ENCODE results near the gene ATP6V1A.

ATP6V1A gene

DNA sequence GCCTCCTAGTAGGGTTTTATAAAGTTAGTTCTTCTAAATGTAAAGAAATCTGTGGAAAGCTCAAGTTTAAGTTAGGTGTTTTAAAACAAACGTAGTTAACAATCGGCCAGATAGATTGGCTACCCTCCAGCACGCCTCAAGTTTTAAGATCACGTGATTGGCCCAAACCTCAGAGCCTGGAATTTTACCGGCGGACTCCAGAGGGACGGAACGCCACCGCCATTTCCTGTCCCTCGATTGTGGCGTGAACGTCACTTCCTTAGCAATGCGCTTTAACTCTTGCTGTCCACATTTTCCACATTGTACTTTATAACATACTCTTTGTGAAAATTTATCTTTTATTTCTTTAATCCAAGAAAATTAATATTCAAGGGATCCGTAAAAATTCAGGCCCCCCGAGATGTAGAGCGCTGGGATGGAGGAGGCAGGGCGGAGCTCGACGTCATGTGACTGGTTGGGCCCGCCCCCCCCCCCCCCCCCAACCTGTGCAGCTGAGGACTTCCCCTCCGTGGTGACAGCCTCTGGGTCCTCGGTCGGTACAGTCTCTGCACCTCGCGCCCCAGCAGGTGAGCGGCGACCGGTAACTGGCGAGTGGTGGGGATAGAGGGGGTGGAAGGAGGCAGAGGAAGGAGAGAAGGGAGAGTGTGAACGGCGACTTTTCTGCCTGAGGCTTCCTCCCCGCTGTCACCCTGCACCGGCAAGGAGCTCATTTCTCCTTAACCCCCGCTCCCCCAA is at the start of gene ATP6V1A:
Gene ATP6V1A (plus strand): TSS at position 488 of the 735 bp plus-strand sequence. CDS start 31,719 bp downstream, outside the sequence.
- peak; percentile 94 for DNase-seq (ENCODE audit: low read depth)

DNA sequence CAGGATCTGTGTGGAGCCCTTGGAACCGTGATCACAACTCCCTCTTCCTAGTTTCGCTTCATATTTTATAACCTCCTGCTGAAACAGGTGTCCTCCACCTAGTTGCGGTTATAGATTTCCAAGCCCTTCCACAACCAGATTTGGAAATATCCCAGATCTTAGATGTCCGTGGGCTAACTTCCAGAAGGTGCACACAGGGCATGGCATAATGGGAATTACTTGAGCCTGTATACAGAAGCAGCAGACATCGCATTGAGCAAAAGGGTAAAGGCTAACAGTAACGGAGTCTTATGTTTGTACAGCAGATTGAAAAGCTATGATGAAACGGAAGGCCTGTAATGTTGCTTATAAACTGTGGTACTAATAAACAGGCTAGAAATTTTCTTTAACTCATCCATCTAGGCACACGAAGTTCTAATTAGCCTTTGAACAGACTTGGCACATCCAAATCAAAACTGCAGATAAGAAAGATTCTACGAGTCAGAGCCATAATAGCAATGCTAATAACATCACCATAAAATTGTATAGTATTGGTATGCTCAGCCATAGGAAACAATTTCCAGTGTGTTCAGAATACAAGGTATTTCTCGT is 49.2 kb upstream of the ATP6V1A start:
- DNase-seq (ENCODE audit: low read depth), result peak; percentile 48

DNA sequence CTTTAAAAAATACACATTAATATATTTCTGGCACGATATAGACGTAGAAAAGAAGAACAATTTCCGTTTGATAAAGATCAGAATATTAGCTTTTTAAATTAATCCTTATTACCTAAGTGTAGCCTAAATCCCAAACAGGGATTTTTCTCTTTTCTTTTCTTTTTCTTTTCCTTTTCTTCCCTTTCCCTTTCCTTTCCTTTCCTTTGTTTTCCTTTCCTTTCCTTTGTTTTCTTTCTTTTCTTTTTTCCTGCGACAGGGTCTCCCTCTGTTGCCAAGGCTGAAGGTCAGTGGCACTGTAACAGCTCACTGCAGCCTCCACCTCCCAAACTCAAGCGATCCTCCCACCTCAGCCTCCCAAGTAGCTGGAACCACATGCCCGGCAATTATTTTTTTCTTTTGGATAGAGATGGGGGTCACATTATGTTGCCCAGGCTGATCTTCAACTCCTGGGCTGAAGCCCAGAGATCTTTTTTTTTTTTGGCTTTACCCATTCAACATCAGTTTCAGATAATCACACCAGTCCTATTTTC is 48.6 kb upstream of the ATP6V1A start:
- no peak for DNase-seq (ENCODE audit: low read depth)

DNA sequence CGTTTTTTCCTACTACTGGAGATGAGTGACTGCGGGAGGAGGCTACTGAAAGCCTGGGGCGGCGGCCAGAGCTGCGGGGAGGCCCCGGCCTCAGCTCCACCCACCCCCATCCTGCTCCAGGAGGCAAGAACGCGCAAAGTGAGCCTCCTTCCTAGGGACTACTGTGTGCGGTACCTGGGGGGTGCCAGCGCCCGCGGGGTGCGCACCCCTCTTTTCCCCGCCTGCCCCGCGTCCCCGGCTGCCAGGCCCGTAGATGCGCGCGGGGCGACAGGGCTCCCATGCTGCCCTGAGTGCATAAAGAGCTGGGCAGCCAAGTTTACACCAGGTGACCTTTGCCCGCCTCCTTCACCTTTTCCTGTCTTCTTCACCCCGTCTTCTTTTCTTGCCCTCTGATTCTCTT is 47.9 kb upstream of the ATP6V1A start:
- DNase-seq (ENCODE audit: low read depth), result peak; percentile 34

DNA sequence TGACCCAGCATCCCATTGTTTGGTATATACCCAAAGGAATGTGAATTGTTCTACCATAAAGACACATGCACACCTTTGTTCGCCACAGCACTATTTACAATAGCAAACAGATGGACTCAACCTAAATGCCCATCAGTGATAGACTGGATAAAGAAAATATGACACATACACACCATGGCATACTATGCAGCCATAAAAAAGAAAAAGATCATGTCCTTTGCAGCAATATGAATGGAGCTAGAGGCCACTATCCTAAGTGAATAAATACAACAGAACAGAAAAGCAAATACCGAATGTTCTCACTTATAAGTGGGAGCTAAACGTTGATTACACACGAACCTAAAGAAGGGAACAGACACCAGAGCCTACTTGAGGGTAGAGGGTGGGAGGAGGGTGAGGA is 39.0 kb upstream of the ATP6V1A start:
- DNase-seq (ENCODE audit: low read depth), result no peak

DNA sequence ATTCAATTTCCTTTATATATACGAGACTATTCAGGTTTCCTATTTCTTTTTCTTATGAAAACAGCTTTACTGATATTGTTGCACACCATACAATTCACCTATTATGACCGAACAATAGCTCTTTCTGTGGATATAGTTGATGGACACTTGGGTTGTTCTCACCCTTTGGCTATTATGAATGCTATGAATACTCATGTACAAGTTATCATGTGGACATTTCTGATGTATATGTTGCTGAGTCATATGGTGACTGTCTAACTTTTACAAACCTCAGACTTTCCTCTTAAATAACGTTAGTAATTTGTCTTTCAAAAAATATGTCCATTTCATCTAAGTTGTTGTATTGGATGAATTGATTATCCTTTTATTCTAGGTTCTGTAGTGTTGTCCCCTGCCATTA is 34.7 kb upstream of the ATP6V1A start:
- peak; percentile 40 for DNase-seq (ENCODE audit: low read depth)

DNA sequence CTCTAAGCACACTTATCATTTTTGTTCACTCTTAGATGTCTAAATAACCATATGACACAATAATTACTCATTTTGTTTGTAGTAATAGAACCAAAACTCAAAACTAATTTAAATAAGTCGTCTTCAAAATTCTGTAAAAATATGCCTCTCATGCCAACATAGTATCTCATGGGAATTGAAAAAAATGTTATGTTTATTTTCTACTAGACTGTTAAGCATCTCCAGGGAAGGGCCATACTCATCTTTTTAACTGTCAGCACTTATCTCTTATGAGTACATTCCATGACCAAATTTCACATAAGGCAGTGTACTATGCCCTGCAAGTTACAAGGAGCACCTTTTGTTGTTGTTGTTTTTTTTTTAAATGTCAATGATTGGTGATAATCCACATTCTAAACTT is 32.1 kb upstream of the ATP6V1A start:
- DNase-seq (ENCODE audit: low read depth), result no peak

DNA sequence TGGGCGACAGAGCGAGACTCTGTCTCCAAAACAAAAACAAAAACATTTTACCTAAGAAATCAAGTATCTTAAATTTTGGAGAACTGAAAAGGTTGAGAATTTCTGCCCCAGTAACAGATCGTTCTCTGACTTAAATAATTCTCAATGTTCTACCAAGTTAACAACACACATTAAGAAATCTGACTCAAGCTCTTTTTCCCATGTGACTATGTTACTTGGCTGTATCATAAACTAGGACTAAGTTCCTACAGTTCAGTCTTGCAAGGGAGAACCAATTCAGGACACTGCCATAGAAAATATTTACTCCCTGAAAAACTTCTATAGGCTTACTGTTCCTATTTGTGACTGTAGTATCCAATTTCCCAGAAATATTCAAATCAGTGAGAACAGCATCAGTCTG is 29.5 kb upstream of the ATP6V1A start:
- DNase-seq (ENCODE audit: low read depth), result no peak

DNA sequence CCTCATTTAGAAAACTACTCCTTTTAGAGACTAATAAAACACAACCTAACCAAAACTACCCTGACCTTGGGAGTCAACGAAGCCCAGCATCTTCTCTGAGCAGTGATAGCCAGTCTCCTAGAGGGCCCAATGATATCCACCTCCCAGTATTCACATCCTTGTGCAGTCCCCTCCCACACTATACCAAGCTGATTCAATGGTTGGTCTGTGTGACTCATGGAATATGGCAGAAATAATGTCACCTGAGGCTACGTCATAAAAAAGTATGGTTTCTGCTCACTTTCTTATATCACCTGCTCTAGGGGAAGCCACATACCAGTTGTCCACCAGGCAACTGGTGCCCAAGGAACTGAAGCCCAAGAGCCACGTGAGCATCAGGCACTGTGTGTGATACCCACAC is 29.0 kb upstream of the ATP6V1A start:
- DNase-seq (ENCODE audit: low read depth), result no peak

DNA sequence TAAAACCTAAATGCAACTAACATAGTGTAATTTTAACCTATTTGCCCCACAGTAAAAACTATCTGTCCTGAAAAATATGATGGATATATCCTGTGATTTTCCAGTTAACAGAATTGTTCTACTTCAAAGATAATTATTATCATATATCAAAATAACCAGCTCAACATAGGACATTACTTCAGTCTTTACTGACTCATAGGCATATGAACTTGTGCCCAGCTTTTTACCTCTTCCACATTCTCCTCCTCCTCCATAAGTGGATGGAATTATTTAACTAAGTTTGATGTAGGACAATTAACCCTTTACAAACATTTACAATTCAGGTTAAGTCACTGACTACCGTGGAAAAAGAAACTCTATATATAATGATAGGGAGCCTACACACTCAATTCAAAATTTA is 27.5 kb upstream of the ATP6V1A start:
- no peak for DNase-seq (ENCODE audit: low read depth)

DNA sequence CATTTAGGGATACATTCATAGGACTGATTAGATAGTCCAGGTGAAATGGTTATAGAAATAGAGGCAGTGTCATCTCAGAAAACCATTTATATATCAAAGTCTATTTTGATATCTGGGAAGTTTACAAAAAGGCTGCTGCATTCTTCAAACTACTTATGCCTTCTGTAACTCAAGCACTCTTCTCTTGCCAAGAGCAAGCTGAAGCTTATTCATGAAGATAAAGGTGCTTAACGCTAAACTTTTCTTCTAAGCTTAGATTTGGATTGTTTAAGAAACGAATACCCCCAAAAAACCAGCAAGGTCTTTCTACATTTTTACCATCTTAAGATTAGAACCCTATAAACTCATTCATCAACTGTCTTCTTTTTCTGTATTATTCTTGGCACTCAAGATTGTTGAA is 27.1 kb upstream of the ATP6V1A start:
- DNase-seq (ENCODE audit: low read depth), result no peak

DNA sequence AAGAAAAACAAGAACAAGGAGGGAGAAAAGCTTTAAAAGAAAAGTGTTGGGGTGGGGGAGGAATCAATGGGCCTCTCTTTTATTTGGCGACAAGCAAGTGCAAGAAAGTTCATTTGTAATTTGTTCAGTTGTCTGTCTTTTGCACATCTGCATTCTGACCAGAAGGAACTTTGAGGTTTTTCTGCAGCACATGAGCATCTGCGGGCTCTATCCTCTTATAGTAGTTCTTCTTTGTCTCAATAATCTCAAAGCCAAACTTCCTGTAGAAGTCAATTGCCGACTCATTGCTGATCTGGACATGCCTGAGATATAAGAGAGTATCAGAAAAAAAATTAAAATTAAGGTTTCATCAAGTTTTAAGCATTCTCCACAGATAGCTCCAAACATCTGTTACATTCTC is 25.2 kb upstream of the ATP6V1A start:
- no peak for DNase-seq (ENCODE audit: low read depth)

DNA sequence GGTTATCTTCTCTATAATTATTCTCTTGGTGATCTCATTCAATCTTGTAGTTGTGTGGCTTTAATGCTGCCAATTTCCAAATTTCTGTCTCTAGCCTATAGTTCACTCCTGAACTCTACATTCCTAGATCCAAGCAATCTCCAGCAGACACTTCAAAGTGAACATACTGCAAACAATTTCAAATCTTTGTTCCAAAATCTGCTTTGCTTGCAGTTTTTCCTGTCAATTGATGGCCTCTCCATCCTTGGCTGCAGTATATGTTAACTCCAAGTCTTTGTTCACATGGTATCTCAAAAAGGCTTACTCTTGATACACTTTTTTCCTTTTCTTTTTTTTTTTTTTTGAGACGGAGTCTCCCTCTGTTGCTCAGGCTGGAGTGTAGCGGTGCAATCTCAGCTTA is 18.2 kb upstream of the ATP6V1A start:
- no peak for DNase-seq (ENCODE audit: low read depth)

DNA sequence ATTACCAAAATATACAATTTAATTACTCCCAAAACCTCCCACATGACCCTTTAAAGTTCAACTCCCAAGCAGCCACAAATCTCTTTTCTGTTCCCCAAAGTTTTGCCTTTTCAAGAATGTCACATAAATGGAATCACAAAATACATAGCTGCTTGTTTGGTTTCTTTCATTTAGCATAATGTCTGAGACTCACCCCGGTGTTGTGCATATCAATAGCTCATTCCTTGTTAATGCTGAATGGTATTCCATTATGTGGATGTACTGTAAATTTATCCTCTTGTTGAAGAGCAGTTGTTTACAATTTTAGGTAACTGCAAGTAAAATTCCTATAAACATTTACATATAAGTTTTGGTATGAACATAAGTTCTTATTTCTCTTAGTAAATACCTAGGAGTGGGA is 16.3 kb upstream of the ATP6V1A start:
- DNase-seq (ENCODE audit: low read depth), result no peak

DNA sequence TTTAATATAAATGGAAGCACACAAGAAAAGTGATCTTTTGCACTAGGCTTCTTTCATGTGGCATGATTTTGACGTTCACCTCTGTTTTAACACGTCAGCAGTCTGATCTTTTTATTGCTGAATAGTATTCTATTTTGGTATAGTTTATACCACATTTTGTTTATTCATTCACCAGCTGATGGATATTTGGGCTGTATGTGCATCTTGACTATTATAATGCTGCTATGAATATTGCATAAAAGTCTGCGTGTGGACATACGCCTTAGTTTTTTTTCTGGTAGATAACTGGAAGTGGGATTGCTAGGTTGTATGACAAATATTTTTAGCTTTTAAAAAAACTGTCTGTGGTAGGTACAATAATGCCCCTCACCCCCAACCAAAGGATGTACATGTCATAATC is 15.1 kb upstream of the ATP6V1A start:
- DNase-seq (ENCODE audit: low read depth), result no peak

DNA sequence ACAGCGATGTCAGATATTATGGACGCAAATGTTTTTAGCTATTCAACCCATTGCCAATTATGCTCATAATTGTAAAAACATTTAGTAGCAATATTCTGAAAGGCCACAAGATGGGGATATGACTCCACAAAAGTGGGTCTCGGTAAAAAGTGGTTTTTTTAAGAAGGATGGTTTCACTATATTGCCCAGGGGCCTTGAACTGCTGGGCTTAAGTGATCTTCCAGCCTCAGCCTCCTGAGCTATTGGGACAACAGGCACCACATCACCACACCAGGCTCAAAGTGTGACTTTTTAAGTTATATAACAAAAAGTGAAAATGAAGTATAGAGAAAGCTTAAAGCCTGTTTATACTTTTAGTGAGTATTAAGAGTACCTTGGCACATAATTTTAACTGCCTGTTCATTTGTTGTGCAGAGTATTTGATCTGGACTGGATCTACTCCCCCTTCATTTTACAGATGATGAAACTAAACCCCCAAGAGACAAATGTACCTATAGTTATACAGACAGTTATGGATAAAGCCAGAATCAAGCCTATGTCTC is 10.2 kb upstream of the ATP6V1A start:
- DNase-seq (ENCODE audit: low read depth), result peak; percentile 65

DNA sequence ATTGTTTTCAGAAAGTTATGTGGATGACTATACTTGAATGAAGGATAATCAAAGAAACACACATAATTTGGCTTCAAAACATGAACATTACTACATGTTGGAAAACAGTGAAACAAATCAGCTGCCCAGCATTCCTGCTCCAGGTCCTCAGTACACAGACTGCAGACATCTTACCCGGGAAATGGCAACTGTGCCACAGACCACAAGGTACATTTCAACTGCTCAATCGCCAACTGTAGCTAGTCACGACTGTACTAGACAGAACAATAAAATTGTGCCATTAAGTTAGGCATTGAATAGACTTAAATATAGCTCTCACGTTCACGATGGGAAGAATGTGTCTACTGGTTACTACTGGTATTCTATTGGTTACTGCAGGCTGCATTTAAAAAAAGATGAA is 5.7 kb upstream of the ATP6V1A start:
- no peak for DNase-seq (ENCODE audit: low read depth)

DNA sequence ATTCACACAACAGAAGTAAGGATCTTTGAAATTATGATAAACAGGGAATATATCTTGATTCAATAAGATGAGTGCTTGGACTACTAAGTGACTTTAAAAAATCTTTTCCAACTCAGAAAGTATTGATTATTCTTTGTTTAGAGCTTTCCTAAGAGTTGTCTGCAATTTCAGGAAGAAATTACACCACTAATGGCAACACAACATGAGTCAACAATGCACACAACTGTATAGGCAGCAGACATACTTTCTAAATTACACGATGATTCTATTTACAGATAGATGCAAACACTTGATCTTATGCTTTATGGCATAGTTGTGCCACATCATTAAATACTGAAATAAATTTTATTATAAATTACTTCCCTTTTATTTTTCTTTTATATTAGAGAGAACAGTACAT is 5.2 kb upstream of the ATP6V1A start:
- DNase-seq (ENCODE audit: low read depth), result peak; percentile 34

DNA sequence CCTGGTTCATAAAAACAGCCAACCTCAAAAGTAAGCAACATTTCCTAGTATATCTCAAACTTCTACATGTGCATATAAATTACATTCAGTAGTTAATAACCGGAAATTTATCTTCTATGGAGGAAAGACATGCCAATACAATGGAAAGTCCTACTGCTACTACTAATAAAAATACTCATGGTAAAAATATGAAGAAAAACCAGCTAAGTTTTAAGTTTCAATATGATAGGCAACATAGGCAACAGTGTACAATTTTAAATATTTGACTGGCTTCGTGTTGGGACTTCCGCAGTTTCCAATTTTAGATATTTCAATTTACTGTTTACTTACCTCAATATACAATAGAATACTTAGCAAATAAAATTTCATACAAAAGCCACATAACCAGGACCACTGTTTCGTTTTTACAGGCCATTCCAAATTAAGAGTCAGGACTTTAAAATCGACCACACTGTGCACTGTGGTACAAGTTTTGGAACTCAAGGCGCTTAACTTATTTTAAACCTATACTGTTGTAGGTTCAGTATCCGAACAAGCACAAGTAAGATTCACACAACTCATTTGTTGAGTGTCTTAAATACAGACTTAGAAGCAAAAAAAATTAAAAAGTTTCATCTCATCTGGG is 3.7 kb upstream of the ATP6V1A start:
- DNase-seq (ENCODE audit: low read depth), result no peak

DNA sequence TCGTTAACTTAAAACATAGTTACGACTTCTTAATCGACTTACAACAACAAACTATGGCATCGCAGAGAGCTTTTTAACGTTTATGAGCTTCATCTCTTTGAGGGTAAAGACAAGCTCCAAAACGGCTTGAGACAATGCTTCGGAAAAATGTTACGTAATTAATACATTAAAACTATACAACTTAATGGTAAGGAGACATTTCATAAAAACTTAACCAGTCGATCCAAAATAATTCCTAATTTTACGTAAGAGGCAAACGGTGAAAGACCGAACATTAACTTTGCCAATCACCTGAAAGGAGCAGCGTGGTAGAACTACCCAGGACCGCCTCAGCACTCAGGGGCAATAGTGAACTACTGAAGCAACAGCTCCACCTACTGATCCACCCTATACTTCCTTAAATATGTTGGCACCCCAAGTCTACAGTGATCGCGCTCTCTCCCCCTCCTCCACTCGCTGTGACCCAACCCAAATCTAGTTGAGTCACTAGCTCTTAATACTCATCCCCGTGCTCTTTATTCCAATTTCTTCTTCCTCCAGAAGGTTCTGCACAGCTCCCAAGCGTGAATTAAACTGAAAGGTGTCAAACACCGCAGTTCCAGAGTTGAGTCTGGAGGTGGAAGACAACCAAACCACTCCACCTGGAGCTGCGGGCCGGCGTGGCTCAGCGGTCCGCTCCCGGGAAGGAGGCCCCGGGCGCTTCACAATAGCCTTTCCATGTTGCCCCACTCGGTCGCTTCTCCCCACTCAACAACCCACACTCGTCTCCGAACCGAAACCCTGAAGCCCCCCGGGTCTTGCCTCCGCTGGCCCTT is 1.7 kb upstream of the ATP6V1A start:
- peak; percentile 93 for DNase-seq (ENCODE audit: low read depth)

DNA sequence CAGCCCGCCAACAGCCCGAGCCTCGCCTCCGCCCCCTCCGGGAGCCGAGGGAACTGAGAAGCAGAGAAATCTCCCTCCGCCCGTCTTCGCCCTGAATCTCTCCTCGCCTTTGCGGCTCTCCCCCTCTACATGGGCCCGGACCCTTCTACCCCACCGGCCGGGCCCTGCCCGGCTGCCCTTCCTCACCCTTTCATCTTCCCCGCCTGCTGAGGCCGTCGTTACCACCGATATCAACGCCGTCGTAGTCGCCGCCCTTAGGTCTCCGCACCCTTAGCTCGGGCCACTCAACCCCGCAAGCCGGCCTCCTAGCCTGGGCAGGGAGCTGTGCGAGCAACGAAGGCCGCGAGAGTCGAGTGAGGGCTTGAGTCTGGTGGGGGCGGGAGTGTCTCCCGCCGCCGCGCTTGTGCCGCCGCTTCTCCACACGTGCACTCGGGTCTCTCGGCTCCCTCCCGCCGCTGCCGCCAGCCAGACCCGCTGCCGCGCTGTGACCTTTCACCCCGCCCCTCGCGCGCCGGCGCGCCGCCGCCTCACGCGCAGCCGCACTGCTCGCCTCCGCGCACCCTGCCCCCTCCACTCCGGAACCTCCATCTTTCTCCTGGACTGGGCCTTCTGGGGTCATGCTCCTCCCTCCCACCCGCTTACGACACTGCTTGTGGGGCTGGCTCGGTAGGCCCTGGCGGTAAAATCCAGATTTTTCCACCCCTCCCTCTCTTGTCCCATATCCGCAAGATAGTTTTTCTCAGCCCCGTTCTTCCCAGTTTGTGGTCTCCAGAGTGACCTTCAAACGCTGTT is 883 bp upstream of the ATP6V1A start, which contains the start of gene NAA50:
Gene NAA50 (minus strand): TSS at position 494 of the 792 bp plus-strand sequence. CDS start 300 bp downstream, at position 194.
- DNase-seq (ENCODE audit: low read depth), result peak; percentile 95
